Panc1 (cell line): ENCODE data around the gene MT1HL1. TPM values are rescaled to one million over a fixed set of nuclear protein-coding genes. Genes with fewer than 3 reads are reported as not detected.

Experiments
- ATAC-seq: fragments of 200-7000 bp; cut with Tn5 transposase; 2 replicates; pipeline ENCODE4 v1.9.1; 2020; ENCODE audit warnings: mild to moderate bottlenecking, moderate library complexity
- BruUV-seq: library from RNA; stranded (reverse); fragments of 400-500 nt; replicated peaks from 2 replicates; lab custom pipeline; 2021; lab: Mats Ljungman, UMichigan
- CTCF ChIA-PET: fragments of 300-600 bp; sonication (Branson Sonifier 250); formaldehyde crosslinking; loops from one replicate; lab custom pipeline; 2022; ENCODE audit warnings: antibody characterized with exemption; lab: Charles Lee
- POLR2A ChIA-PET: fragments of 300-600 bp; sonication (Branson Sonifier 250); formaldehyde crosslinking; loops from one replicate; lab custom pipeline; 2022; ENCODE audit warnings: antibody characterized with exemption; lab: Charles Lee
- DNase-seq: peaks from one replicate; pipeline ENCODE4 v3.0.0-alpha.2; 2010; ENCODE audit warnings: low read depth, low spot score
- H3K27ac ChIP-seq: 2 replicates; pipeline ENCODE4 v1.5.1; 2011; ENCODE audit warnings: mild to moderate bottlenecking, low read length, inconsistent platforms
- H3K27me3 ChIP-seq: fragments of 200-500 bp; sonication (Bioruptor generic); 2 replicates; pipeline ENCODE4 v1.6.0; 2014; ENCODE audit warnings: low read length, inconsistent platforms; ENCODE audit not compliant: control insufficient read depth, insufficient read depth
- H3K36me3 ChIP-seq: fragments of 200-500 bp; sonication (Bioruptor generic); 2 replicates; pipeline ENCODE4 v1.5.1; 2014; ENCODE audit warnings: inconsistent platforms, mild to moderate bottlenecking, low read length, moderate library complexity; ENCODE audit not compliant: control insufficient read depth, insufficient read depth
- H3K4me1 ChIP-seq: 2 replicates; pipeline ENCODE4 v1.5.1; 2011; ENCODE audit warnings: inconsistent platforms, mild to moderate bottlenecking, low read length, moderate library complexity; ENCODE audit not compliant: control insufficient read depth, insufficient read depth
- H3K4me3 ChIP-seq, 2 experiments: 2 replicates each; pipeline ENCODE4 v1.5.1; 2011 to 2012; ENCODE audit warnings: low read depth in 2 of 2, low read length in 2 of 2, mild to moderate bottlenecking in 2 of 2, inconsistent platforms in 1 of 2, moderate library complexity in 1 of 2
- H3K9me3 ChIP-seq: fragments of 200-500 bp; sonication (Bioruptor generic); 2 replicates; pipeline ENCODE4 v1.5.1; 2014; ENCODE audit warnings: low read depth, mild to moderate bottlenecking, inconsistent platforms, low read length, moderate library complexity; ENCODE audit not compliant: control insufficient read depth, insufficient read depth
- POLR2AphosphoS5 ChIP-seq: IDR thresholded peaks from 2 replicates; pipeline ENCODE4 v1.6.1; 2012; ENCODE audit warnings: mild to moderate bottlenecking, low read depth, low read length, moderate library complexity
- SIN3A ChIP-seq: IDR thresholded peaks from 2 replicates; pipeline ENCODE4 v1.6.1; 2012; ENCODE audit warnings: low read depth, mild to moderate bottlenecking, low read length, moderate library complexity, borderline replicate concordance; ENCODE audit not compliant: insufficient read depth
- TCF7L2 ChIP-seq: IDR thresholded peaks from 2 replicates; pipeline ENCODE4 v1.6.1; 2011; ENCODE audit warnings: mild to moderate bottlenecking, low read depth, low read length, inconsistent platforms
- in situ Hi-C: cut with HindIII; loops from 2 replicates; pipeline ENCODE4 v1.10.0; 2016; ENCODE audit warnings: low sequenced_read_pairs, low pct_unique_long_range_greater_than_20kb
- intact Hi-C: fragments of 100-400 bp; cut with micrococcal nuclease; formaldehyde crosslinking; loops from one replicate; pipeline ENCODE4 v1.10.0; 2022; ENCODE audit not compliant: unreplicated experiment
- total RNA-seq: library from RNA; stranded (reverse); gene quantifications from one replicate; pipeline ENCODE4 v1.2.1, GENCODE V29; 2021; ENCODE audit not compliant: unreplicated experiment
- TF ChIP-seq, protein P1 (sequence below), 2 experiments: IDR thresholded peaks; 2 replicates each; pipeline ENCODE4 v1.6.1; 2011 to 2012; ENCODE audit warnings: low read depth in 2 of 2, control low read depth in 1 of 2, low read length in 1 of 2, mild to moderate bottlenecking in 1 of 2, moderate library complexity in 1 of 2; ENCODE audit not compliant: insufficient read depth in 1 of 2
- TF ChIP-seq, protein P2 (sequence below): fragments of 450-650 bp; IDR thresholded peaks from 2 replicates; pipeline ENCODE4 v1.5.1; 2017; ENCODE audit warnings: mild to moderate bottlenecking

MT1HL1 gene
- total RNA-seq, 1 experiment from 2014 or later = not detected

DNA sequence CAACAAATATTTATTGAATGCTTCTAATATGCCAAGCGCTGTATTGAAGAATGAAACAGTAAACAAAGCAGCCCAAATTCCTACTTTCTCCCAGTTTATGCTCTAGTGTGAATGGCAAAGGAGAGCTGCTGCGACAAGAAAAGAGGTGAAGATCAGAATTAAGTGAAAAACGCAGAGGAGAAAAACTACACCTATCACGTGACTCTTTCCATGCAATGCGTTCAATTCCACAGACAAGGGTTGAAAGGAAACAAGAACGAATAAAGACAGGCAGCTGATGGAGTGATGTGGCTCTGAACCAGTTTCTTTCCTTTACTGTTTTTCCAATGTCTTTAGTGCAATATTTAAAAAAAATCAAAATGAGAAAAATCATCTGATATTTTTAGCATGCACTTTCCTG, 23.6 kb downstream of the MT1HL1 start:
- in situ Hi-C loops = no loop called here
- H3K36me3 ChIP-seq = no peaks in the 10 kb centered on the region
- BruUV-seq = no TSS peak
- no peaks in the 10 kb centered on the region; the same call in 1 of the 2 replicates for H3K27me3 ChIP-seq
- ATAC-seq (no peak), DNase-seq (no peak)
- no peak overlapping the region for H3K27ac ChIP-seq
- POLR2A ChIA-PET = no interaction called here
- intact Hi-C loops = no loop called here
- H3K9me3 ChIP-seq = no peaks in the 10 kb centered on the region
- CTCF ChIA-PET = no interaction called here
- no peaks in the 10 kb centered on the region for H3K4me1 ChIP-seq
- TF ChIP-seq, protein P1, sequence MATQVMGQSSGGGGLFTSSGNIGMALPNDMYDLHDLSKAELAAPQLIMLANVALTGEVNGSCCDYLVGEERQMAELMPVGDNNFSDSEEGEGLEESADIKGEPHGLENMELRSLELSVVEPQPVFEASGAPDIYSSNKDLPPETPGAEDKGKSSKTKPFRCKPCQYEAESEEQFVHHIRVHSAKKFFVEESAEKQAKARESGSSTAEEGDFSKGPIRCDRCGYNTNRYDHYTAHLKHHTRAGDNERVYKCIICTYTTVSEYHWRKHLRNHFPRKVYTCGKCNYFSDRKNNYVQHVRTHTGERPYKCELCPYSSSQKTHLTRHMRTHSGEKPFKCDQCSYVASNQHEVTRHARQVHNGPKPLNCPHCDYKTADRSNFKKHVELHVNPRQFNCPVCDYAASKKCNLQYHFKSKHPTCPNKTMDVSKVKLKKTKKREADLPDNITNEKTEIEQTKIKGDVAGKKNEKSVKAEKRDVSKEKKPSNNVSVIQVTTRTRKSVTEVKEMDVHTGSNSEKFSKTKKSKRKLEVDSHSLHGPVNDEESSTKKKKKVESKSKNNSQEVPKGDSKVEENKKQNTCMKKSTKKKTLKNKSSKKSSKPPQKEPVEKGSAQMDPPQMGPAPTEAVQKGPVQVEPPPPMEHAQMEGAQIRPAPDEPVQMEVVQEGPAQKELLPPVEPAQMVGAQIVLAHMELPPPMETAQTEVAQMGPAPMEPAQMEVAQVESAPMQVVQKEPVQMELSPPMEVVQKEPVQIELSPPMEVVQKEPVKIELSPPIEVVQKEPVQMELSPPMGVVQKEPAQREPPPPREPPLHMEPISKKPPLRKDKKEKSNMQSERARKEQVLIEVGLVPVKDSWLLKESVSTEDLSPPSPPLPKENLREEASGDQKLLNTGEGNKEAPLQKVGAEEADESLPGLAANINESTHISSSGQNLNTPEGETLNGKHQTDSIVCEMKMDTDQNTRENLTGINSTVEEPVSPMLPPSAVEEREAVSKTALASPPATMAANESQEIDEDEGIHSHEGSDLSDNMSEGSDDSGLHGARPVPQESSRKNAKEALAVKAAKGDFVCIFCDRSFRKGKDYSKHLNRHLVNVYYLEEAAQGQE (IDR thresholded peaks at IDR 0.05; ENCODE audit: insufficient read depth in 1 of 2, low read depth in 2 of 2, low read length in 1 of 2) = no peak
- no peak for TF ChIP-seq POLR2AphosphoS5
- no peak for TF ChIP-seq SIN3A
- TF ChIP-seq TCF7L2 = no peak
- TF ChIP-seq, protein P2, sequence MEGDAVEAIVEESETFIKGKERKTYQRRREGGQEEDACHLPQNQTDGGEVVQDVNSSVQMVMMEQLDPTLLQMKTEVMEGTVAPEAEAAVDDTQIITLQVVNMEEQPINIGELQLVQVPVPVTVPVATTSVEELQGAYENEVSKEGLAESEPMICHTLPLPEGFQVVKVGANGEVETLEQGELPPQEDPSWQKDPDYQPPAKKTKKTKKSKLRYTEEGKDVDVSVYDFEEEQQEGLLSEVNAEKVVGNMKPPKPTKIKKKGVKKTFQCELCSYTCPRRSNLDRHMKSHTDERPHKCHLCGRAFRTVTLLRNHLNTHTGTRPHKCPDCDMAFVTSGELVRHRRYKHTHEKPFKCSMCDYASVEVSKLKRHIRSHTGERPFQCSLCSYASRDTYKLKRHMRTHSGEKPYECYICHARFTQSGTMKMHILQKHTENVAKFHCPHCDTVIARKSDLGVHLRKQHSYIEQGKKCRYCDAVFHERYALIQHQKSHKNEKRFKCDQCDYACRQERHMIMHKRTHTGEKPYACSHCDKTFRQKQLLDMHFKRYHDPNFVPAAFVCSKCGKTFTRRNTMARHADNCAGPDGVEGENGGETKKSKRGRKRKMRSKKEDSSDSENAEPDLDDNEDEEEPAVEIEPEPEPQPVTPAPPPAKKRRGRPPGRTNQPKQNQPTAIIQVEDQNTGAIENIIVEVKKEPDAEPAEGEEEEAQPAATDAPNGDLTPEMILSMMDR = no peak
- no peak overlapping the region for H3K4me3 ChIP-seq

DNA sequence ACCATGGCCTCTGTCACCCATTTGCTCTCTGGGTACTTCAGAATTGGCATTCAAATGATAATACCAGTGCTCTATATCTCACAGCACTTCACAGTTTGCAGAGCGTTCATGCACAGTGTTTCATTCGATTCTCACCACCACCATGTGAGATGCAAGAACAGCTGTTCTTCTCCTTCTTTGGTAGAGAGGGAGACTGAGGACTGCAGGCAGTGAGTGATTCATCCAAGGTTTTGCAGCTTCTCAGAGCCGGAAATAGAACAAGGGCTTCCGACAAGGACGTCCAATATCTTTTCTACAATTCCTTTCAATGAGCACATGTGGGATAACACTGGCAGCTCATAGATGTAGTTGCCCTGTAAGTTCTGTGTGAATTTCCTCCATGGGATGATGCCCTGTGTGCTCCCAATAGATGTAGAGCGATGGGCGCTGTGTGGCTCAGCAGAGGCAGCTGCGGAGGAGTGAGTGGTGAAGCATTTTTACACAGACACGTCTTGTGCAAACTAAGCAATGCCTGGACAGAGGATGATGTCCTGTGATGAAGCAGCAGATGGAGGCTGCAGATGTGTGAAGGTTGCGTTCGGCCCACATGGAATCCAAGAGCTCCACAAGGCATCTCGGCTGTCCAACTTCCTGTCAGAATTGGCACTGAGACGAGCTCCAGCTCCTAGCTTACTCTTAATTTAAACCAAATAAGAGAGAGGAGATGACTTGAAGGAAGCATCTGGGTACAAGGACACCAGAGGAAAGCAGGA, 24.9 kb downstream of the MT1HL1 start:
- no peaks in the 10 kb centered on the region for H3K9me3 ChIP-seq
- H3K4me1 ChIP-seq = no peaks in the 10 kb centered on the region
- ATAC-seq (no peak), DNase-seq (no peak)
- BruUV-seq = no TSS peak
- ChIA-PET POLR2A (no interaction called here), CTCF (no interaction called here)
- H3K27ac ChIP-seq = no peak overlapping the region
- in situ Hi-C loops (no loop called here), intact Hi-C loops (no loop called here)
- TF ChIP-seq POLR2AphosphoS5 = no peak
- H3K36me3 ChIP-seq = no peaks in the 10 kb centered on the region
- no peak overlapping the region for H3K4me3 ChIP-seq
- no peaks in the 10 kb centered on the region for H3K27me3 ChIP-seq

DNA sequence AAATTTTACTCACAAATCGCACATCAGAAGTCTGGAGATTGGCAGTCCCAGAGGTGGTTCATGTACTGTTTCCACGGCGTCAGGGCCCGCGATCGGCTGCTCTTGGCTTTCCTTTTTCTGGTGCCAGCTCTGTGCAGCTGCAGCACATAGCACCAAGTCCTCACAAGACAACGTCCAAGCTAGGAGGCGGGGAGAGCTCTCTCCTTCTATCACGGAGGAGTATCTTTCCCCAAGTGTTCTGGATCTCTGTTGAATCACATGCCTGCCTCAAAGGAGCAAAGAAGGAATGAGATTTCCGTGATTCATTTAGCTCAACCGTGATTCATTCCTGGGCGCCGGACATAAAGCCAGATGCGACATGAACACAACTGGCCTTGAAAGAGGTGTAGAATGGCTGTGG, 25.5 kb downstream of the MT1HL1 start:
- ChIA-PET CTCF (no interaction called here), POLR2A (no interaction called here)
- Histone ChIP-seq H3K4me3 (no peak overlapping the region), H3K4me1 (no peaks in the 10 kb centered on the region), H3K27ac (no peak overlapping the region), H3K36me3 (no peaks in the 10 kb centered on the region), H3K27me3 (no peaks in the 10 kb centered on the region), H3K9me3 (no peaks in the 10 kb centered on the region)
- TF ChIP-seq, protein P2 = no peak
- ATAC-seq (no peak), DNase-seq (no peak)
- in situ Hi-C loops (no loop called here), intact Hi-C loops (no loop called here)
- BruUV-seq = no TSS peak
